B cell (primary cell): ENCODE measurements around the gene FAM8A1.

Experiments used
- EZH2 ChIP-seq: IDR thresholded peaks from 2 replicates; pipeline ENCODE4 v1.6.1; 2012; ENCODE audit warnings: borderline replicate concordance, low read depth, mild to moderate bottlenecking, moderate library complexity, low read length; ENCODE audit not compliant: insufficient read depth, poor library complexity, severe bottlenecking
- TF ChIP-seq, protein P1 (sequence below): fragments of 200-600 bp; IDR thresholded peaks from one replicate; pipeline ENCODE4 v1.8.0; 2022; ENCODE audit warnings: antibody characterized with exemption, mild to moderate bottlenecking

DNA sequence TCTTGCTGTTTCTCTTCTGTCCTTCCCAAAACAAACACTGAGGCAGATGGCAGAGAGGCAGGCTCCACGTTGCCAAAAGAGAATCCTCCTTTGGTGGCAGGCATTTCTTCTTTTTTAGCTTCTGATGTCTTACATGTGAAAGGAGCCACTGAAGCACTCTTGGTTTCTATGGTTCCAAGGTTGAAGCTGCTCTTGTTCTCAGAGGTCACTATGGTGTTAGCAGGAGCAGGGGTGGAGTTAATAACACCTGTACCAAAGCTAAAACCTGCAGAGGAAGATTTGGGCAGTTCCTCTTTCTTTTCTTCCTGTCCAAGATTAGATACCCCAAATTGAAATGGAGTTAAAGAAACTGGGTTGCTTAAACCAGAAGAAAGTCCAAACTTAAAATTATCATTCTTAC is 28.8 kb downstream of the FAM8A1 start:
- TF ChIP-seq, protein P1, sequence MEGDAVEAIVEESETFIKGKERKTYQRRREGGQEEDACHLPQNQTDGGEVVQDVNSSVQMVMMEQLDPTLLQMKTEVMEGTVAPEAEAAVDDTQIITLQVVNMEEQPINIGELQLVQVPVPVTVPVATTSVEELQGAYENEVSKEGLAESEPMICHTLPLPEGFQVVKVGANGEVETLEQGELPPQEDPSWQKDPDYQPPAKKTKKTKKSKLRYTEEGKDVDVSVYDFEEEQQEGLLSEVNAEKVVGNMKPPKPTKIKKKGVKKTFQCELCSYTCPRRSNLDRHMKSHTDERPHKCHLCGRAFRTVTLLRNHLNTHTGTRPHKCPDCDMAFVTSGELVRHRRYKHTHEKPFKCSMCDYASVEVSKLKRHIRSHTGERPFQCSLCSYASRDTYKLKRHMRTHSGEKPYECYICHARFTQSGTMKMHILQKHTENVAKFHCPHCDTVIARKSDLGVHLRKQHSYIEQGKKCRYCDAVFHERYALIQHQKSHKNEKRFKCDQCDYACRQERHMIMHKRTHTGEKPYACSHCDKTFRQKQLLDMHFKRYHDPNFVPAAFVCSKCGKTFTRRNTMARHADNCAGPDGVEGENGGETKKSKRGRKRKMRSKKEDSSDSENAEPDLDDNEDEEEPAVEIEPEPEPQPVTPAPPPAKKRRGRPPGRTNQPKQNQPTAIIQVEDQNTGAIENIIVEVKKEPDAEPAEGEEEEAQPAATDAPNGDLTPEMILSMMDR: no peak
- TF ChIP-seq EZH2: no peak
